Body of pancreas (tissue), 4 donors: ENCODE results near the gene FBXL2.

Experiments used
- POLR2A ChIP-seq, 3 donors: fragments of 450-650 bp; IDR thresholded peaks; one replicate each; pipeline ENCODE4 v1.6.1; 2016; ENCODE audit warnings: antibody characterized with exemption in 3 of 3, mild to moderate bottlenecking in 2 of 3
- TF ChIP-seq, protein P1 (sequence below), 7 experiments: fragments of 450-650 bp in 4 of 7; fragments of 200-600 bp in 3 of 7; sonication (generic) in 3 of 7; IDR thresholded peaks; one replicate each; pipeline ENCODE4 v1.5.1; 2016 to 2019; ENCODE audit warnings: antibody characterized with exemption in 7 of 7

- TF ChIP-seq, protein P1, sequence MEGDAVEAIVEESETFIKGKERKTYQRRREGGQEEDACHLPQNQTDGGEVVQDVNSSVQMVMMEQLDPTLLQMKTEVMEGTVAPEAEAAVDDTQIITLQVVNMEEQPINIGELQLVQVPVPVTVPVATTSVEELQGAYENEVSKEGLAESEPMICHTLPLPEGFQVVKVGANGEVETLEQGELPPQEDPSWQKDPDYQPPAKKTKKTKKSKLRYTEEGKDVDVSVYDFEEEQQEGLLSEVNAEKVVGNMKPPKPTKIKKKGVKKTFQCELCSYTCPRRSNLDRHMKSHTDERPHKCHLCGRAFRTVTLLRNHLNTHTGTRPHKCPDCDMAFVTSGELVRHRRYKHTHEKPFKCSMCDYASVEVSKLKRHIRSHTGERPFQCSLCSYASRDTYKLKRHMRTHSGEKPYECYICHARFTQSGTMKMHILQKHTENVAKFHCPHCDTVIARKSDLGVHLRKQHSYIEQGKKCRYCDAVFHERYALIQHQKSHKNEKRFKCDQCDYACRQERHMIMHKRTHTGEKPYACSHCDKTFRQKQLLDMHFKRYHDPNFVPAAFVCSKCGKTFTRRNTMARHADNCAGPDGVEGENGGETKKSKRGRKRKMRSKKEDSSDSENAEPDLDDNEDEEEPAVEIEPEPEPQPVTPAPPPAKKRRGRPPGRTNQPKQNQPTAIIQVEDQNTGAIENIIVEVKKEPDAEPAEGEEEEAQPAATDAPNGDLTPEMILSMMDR (IDR thresholded peaks at IDR 0.05): no peak
- TF ChIP-seq POLR2A (IDR thresholded peaks at IDR 0.05): no peak
Observed at GRCh38 chr3:33312361-33312760, 35.1 kb downstream of the FBXL2 start.
